Measurements from ENCODE around the gene STAT5B.
A peak's percentile ranks its signal among the peaks of the same experiment; 100 is the strongest.

Gene STAT5B

DNA sequence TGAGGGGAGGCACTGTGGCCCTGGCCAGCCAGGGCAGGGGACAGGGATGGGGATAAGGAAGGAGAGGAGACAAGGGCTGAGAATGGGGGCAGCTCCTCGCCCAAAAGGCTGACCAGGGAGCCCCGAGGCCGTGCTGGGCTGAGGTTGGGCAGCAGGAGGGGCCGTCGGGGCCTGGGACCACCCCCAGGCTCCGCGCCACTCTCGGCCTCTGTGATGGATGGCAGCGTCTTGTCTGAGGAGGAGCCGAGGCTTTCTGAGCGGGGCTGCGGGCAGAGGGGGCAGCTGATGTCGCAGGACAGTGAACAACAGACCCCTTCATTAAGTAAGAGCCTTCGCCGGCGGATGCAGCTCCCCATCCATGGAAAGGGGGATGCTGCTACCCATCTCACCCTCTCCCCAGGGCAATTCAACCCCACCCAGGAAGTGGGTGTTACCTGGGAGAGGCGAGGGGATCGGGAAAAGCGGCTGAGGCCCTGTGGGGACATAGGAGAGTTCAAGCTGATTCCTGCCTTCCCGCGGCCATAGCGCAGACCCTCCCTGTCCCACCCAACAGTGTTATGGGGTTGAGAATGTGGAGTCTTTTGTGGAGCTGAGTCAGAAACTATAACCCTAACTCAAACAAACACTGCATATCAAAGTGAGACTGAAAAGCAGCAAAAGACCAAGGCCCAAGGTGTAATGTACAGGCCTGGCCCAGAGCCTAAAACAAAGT is 112.3 kb downstream of the STAT5B start:
- Histone ChIP-seq H3K36me3 (ENCODE audit: control insufficient read depth, insufficient read depth, low read length) (no peaks in the 10 kb centered on the region), H3K27ac (ENCODE audit: low read depth, low read length) (no peak overlapping the region), H3K4me3 (ENCODE audit: low read length) (no peak overlapping the region), H3K27me3 (ENCODE audit: control insufficient read depth, insufficient read depth, low read length) (no peaks in the 10 kb centered on the region), H3K4me1 (ENCODE audit: control insufficient read depth, insufficient read depth, low read length) (no peaks in the 10 kb centered on the region), H3K9ac (ENCODE audit: low read length) (no peak overlapping the region)

DNA sequence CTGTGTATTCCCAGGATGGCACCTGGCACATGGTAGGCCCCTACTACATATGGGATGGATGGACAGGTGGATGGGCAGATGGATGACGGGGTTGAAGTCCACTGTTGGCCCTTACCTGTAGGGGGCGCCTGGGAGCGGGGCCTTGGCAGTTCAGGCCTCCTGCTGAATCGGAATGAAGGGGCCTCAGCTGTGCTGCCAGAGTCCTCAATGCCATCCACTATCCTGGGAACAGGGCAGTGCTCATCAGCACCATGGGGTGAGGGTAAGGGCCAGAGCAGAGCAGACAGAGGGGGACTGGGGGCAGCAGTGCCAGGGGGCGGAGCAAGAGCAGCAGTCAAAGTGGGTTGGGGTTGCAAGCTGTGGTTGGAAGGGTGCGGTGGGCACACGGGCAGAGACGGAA is 113.1 kb downstream of the STAT5B start:
- H3K9ac ChIP-seq (ENCODE audit: low read length): no peak overlapping the region
- H3K27me3 ChIP-seq (ENCODE audit: control insufficient read depth, insufficient read depth, low read length): no peaks in the 10 kb centered on the region
- no peak overlapping the region for H3K27ac ChIP-seq (ENCODE audit: low read depth, low read length)
- H3K4me3 ChIP-seq (ENCODE audit: low read length): no peak overlapping the region
- H3K36me3 ChIP-seq (ENCODE audit: control insufficient read depth, insufficient read depth, low read length): no peaks in the 10 kb centered on the region
- no peaks in the 10 kb centered on the region for H3K4me1 ChIP-seq (ENCODE audit: control insufficient read depth, insufficient read depth, low read length)

DNA sequence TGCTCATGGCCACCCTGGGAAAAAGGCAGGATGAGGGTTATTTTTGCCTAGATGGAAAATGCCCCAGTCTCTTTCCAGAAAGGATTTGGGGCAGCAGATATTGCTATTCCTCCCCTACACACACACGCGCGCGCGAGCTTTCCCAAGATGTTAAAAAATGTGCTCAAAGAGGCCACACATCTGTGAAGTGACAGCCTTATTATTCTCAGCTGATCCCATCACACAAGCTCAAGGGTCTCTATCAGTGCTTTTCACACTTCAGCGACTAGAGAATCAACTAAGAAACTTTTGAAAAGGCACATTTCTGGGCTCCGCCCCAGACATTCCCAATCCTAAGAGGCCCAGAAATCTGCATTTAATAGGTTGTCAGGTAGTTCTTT is 115.7 kb downstream of the STAT5B start:
- no peaks in the 10 kb centered on the region for H3K4me1 ChIP-seq (ENCODE audit: control insufficient read depth, insufficient read depth, low read length)
- H3K36me3 ChIP-seq (ENCODE audit: control insufficient read depth, insufficient read depth, low read length): no peaks in the 10 kb centered on the region
- no peak overlapping the region for H3K27ac ChIP-seq (ENCODE audit: low read depth, low read length)
- no peaks in the 10 kb centered on the region for H3K27me3 ChIP-seq (ENCODE audit: control insufficient read depth, insufficient read depth, low read length)
- no peak overlapping the region for H3K9ac ChIP-seq (ENCODE audit: low read length)
- no peak overlapping the region for H3K4me3 ChIP-seq (ENCODE audit: low read length)

DNA sequence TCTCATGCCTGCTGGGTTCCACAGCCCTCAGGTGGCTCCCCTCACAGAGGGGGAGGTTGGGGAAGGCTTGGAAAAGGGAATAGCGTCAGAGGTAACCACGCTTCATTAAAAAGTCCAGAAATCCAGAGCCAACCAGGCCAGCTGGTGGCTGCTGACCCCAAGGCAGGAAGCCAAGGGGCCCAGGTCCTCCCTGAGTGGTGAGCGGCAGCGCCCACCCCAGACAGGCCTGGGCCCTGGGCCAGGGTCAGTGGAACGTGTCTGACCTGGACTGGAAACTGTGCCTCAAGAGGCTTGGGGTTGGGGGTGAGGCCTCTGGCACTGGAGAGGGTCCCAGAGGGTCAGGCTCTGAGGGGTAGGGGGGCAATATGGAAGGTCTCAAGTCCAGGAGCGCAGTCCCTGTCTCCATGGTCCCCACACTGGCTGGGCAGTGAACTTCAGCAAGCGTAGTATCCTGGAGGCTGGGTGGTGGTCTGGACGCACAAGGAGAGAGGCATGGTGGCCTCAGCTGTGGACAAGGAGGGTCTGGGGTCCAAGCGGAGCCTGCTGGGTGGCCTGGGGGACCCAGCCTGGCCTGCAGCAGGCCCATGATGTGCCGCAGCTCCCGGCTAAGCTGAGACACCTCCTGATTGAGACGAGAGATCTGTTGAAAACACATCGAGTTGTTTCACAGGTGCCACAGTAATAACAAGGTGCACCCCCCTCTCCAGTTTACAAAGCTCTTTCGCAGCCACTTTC is 116.2 kb downstream of the STAT5B start:
- Histone ChIP-seq H3K27me3 (ENCODE audit: control insufficient read depth, insufficient read depth, low read length) (no peaks in the 10 kb centered on the region), H3K27ac (ENCODE audit: low read depth, low read length) (no peak overlapping the region)

DNA sequence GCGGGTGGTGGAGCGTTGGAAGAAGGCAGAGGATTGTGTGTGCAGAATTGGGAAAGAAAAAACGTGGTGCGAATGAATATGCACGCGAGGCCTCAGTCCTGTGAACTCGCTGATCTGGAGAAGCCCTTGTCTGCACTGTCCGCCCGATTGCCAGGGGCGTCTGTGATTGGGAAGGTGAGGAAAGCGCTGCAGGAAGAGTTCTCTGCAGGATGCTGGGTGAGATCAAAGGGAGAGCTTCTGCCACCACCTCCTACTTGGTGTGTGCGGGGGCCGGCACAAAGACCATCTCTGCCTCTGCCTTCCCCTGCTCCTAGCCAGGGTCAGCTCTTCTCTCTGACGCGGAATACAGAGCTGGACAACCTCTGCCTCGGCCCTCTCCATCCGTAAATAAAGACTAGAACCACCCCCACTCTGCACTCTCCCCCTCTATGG is 120.6 kb downstream of the STAT5B start:
- Histone ChIP-seq H3K4me1 (ENCODE audit: control insufficient read depth, insufficient read depth, low read length) (peaks cover 9% of the 10 kb centered on the region), H3K9ac (ENCODE audit: low read length) (no peak overlapping the region), H3K36me3 (ENCODE audit: control insufficient read depth, insufficient read depth, low read length) (no peaks in the 10 kb centered on the region), H3K27me3 (ENCODE audit: control insufficient read depth, insufficient read depth, low read length) (no peaks in the 10 kb centered on the region), H3K27ac (ENCODE audit: low read depth, low read length) (no peak overlapping the region), H3K4me3 (ENCODE audit: low read length) (peak overlapping the region; percentile 54)

More for the DNA sequence above, 116.2 kb downstream of the STAT5B start:
- Histone ChIP-seq H3K9ac (ENCODE audit: low read length) (no peak overlapping the region), H3K4me1 (ENCODE audit: control insufficient read depth, insufficient read depth, low read length) (no peaks in the 10 kb centered on the region), H3K36me3 (ENCODE audit: control insufficient read depth, insufficient read depth, low read length) (no peaks in the 10 kb centered on the region), H3K4me3 (ENCODE audit: low read length) (no peak overlapping the region)

DNA sequence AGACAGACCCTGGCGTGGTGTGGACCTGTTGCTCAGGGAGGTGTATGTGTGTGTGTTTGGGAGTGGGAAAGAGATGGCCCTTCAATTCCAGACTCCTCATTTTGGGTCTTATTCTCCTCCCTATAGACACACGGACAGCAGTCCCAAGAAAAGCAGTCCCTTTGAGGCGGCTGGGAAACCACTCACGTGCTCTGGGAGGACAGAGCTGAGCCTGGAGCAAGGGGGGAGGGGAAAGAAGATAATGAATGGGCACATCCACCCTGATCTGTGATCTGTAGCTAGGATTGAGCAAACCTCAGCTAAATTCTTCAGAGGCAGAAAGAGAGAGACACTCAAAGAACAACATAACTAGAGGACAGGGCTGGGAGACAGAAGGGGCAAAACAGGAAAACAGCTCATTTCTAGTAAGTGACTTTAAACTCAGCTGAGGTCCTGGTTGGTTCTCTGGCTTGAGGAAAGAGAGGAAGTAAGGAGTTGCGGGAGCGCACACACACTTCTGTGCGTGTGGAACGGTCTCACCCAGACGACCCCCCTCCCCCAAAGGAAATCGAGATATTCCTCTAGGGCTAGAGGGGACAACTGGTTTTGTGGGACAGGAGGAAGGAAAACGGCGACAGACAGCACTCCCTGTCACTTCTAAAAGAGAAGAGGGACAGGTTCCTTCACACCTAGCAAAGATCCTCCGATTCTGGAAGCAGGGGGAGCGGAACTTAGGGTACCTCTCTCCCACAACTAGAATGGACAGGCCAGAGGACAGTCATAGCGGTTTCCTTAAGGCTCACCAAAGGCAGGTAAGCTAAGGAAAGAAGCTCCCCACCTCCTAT is 122.1 kb downstream of the STAT5B start:
- H3K9ac ChIP-seq (ENCODE audit: low read length): peak overlapping the region; percentile 72
- peak overlapping the region; percentile 77 for H3K27ac ChIP-seq (ENCODE audit: low read depth, low read length)
- no peaks in the 10 kb centered on the region for H3K27me3 ChIP-seq (ENCODE audit: control insufficient read depth, insufficient read depth, low read length)
- no peaks in the 10 kb centered on the region for H3K36me3 ChIP-seq (ENCODE audit: control insufficient read depth, insufficient read depth, low read length)
- H3K4me1 ChIP-seq (ENCODE audit: control insufficient read depth, insufficient read depth, low read length): peaks cover 9% of the 10 kb centered on the region
- peak overlapping the region; percentile 98 for H3K4me3 ChIP-seq (ENCODE audit: low read length)

Data from rectal smooth muscle tissue (tissue), 1 donor.